IMR-90 (cell line): ENCODE data around the gene AGAP4. TPM values are rescaled to one million over a fixed set of nuclear protein-coding genes. Genes with fewer than 3 reads are reported as not detected.

Experiments used
- ATAC-seq: fragments of 200-7000 bp; cut with Tn5 transposase; 2 replicates; pipeline ENCODE4 v1.9.1; 2020; ENCODE audit warnings: low read depth, mild to moderate bottlenecking, moderate library complexity
- BruUV-seq: library from RNA; stranded (reverse); fragments of 400-500 nt; replicated peaks from 2 replicates; lab custom pipeline; 2021; lab: Mats Ljungman, UMichigan
- CTCF ChIA-PET: fragments of 300-600 bp; formaldehyde crosslinking; extraction: SDS; loops from one replicate; lab custom pipeline; 2021; ENCODE audit warnings: antibody characterized with exemption; lab: Yijun Ruan, JAX
- POLR2A ChIA-PET: fragments of 300-600 bp; sonication (Branson Sonifier 250); formaldehyde crosslinking; loops from one replicate; lab custom pipeline; 2022; ENCODE audit warnings: antibody characterized with exemption; ENCODE audit not compliant: unreplicated experiment; lab: Charles Lee
- DNase-seq: peaks from one replicate; pipeline ENCODE4 v3.0.0; 2013
- H2AFZ ChIP-seq: replicated peaks from 2 replicates; pipeline ENCODE3; 2013; ENCODE audit warnings: low read length, mild to moderate bottlenecking; ENCODE audit not compliant: poor library complexity
- H2AK5ac ChIP-seq: 2 replicates; pipeline ENCODE4 v1.6.1; 2013; ENCODE audit warnings: low read depth, low read length, inconsistent platforms
- H2AK9ac ChIP-seq: replicated peaks from 2 replicates; pipeline ENCODE3; 2013; ENCODE audit warnings: mild to moderate bottlenecking, low read depth, low read length, moderate library complexity; ENCODE audit not compliant: poor library complexity
- H2BK120ac ChIP-seq: 2 replicates; pipeline ENCODE4 v1.6.1; 2013; ENCODE audit warnings: low read depth, low read length, inconsistent platforms
- H2BK15ac ChIP-seq: 3 replicates; pipeline ENCODE4 v1.6.1; 2013; ENCODE audit warnings: low read depth, low read length, inconsistent platforms
- H2BK20ac ChIP-seq: 2 replicates; pipeline ENCODE4 v1.6.1; 2013; ENCODE audit warnings: low read depth, mild to moderate bottlenecking, inconsistent platforms, low read length, moderate library complexity
- H2BK5ac ChIP-seq: 2 replicates; pipeline ENCODE4 v1.6.1; 2013; ENCODE audit warnings: mild to moderate bottlenecking, low read depth, low read length, inconsistent platforms; ENCODE audit not compliant: poor library complexity, severe bottlenecking
- H3K14ac ChIP-seq: replicated peaks from 2 replicates; pipeline ENCODE4 v1.6.1; 2013; ENCODE audit warnings: low read depth, low read length, inconsistent platforms
- H3K18ac ChIP-seq: 2 replicates; pipeline ENCODE4 v1.6.1; 2013; ENCODE audit warnings: low read depth, low read length, control low read depth
- H3K23ac ChIP-seq: 2 replicates; pipeline ENCODE4 v1.6.1; 2013; ENCODE audit warnings: low read depth, low read length, inconsistent platforms
- H3K27ac ChIP-seq: 2 replicates; pipeline ENCODE4 v1.5.1; 2013; ENCODE audit warnings: mild to moderate bottlenecking, control low read depth, low read length; ENCODE audit not compliant: insufficient read depth
- H3K27me3 ChIP-seq: 2 replicates; pipeline ENCODE4 v1.6.1; 2013; ENCODE audit warnings: low read length; ENCODE audit not compliant: control insufficient read depth, insufficient read depth
- H3K36me3 ChIP-seq: 2 replicates; pipeline ENCODE4 v1.6.1; 2013; ENCODE audit warnings: low read length, mixed read lengths; ENCODE audit not compliant: control insufficient read depth, insufficient read depth
- H3K4ac ChIP-seq: 2 replicates; pipeline ENCODE4 v1.6.1; 2013; ENCODE audit warnings: low read depth, low read length, inconsistent platforms
- H3K4me1 ChIP-seq: 2 replicates; pipeline ENCODE4 v1.6.1; 2013; ENCODE audit warnings: low read length, mixed read lengths; ENCODE audit not compliant: control insufficient read depth, insufficient read depth
- H3K4me2 ChIP-seq: 2 replicates; pipeline ENCODE4 v1.6.1; 2013; ENCODE audit warnings: low read depth, mild to moderate bottlenecking, control low read depth, low read length, moderate library complexity
- H3K4me3 ChIP-seq: 2 replicates; pipeline ENCODE4 v1.5.1; 2013; ENCODE audit warnings: low read depth, mild to moderate bottlenecking, control low read depth, low read length, moderate library complexity; ENCODE audit not compliant: insufficient read depth
- H3K56ac ChIP-seq: 2 replicates; pipeline ENCODE4 v1.6.1; 2013; ENCODE audit warnings: low read length, inconsistent platforms; ENCODE audit not compliant: insufficient read depth; ENCODE audit errors: extremely low read depth
- H3K79me1 ChIP-seq, 2 experiments: 2 replicates each; pipeline ENCODE4 v1.6.1; 2013; ENCODE audit warnings: low read length in 2 of 2, inconsistent platforms in 1 of 2, low read depth in 1 of 2
- H3K9ac ChIP-seq: 2 replicates; pipeline ENCODE4 v1.6.1; 2013; ENCODE audit warnings: low read depth, low read length, control low read depth
- H3K9me1 ChIP-seq: 2 replicates; pipeline ENCODE4 v1.6.1; 2013; ENCODE audit warnings: low read length, inconsistent platforms; ENCODE audit not compliant: insufficient read depth
- H3K9me3 ChIP-seq: 2 replicates; pipeline ENCODE4 v1.6.1; 2013; ENCODE audit warnings: low read length; ENCODE audit not compliant: control insufficient read depth, insufficient read depth
- H4K20me1 ChIP-seq: 2 replicates; pipeline ENCODE4 v1.6.1; 2013; ENCODE audit warnings: low read length, inconsistent platforms; ENCODE audit not compliant: insufficient read depth
- H4K5ac ChIP-seq: 2 replicates; pipeline ENCODE4 v1.6.1; 2013; ENCODE audit warnings: mild to moderate bottlenecking, low read depth, low read length, control low read depth
- H4K8ac ChIP-seq, 2 experiments: 2 replicates each; pipeline ENCODE4 v1.6.1; 2013; ENCODE audit warnings: low read depth in 2 of 2, low read length in 2 of 2, control low read depth in 1 of 2, inconsistent platforms in 1 of 2
- H4K91ac ChIP-seq: 2 replicates; pipeline ENCODE4 v1.6.1; 2013; ENCODE audit warnings: low read depth, low read length, inconsistent platforms; ENCODE audit not compliant: insufficient read depth
- CEBPB ChIP-seq: IDR thresholded peaks from 2 replicates; pipeline ENCODE4 v1.6.1; 2012; ENCODE audit warnings: low read depth, low read length, improper control_type of control experiment
- POLR2A ChIP-seq: IDR thresholded peaks from 2 replicates; pipeline ENCODE4 v1.6.1; 2012; ENCODE audit warnings: mild to moderate bottlenecking, low read depth, low read length
- WGBS, 2 experiments: methylation state at CpG; one replicate each; pipeline versions ENCODE4 v1.1.5 to v1.1.7; 2013; ENCODE audit warnings: missing lambda C conversion rate in 2 of 2; ENCODE audit not compliant: insufficient read length in 1 of 2; ENCODE audit errors: extremely low coverage in 2 of 2; 5-methylcytosine and 5-hydroxymethylcytosine counted together
- dilution Hi-C: fragments of 300-500 bp; cut with HindIII; formaldehyde crosslinking; loops from one replicate; pipeline ENCODE4 v1.14.3; 2018; ENCODE audit warnings: low sequenced_read_pairs; ENCODE audit not compliant: unreplicated experiment
- in situ Hi-C: fragments of 300-500 bp; cut with MboI; formaldehyde crosslinking; loops from 3 replicates; pipeline ENCODE4 v1.14.3; 2019; ENCODE audit warnings: low sequenced_read_pairs, inconsistent platforms, mixed read lengths
- intact Hi-C: fragments of 100-400 bp; cut with micrococcal nuclease; formaldehyde crosslinking; loops from 2 replicates; pipeline ENCODE4 v1.10.0; 2022
- polyA plus RNA-seq, 3 experiments: library from polyadenylated mRNA; depleted of rRNA; stranded (reverse); fragments of >200 nt; gene quantifications; 2 replicates each; pipeline ENCODE4 v1.2.3, GENCODE V29; 2012; ENCODE audit warnings: low replicate concordance in 1 of 3
- total RNA-seq: library from RNA; depleted of rRNA; stranded (reverse); fragments of >200 nt; gene quantifications from 2 replicates; pipeline ENCODE4 v1.2.3, GENCODE V29; 2012

The AGAP4 gene
- total and polyA plus RNA-seq, 2 of the 4 experiments (the other 2 are of a cell fraction): 1.8 to 6.7 TPM

DNA sequence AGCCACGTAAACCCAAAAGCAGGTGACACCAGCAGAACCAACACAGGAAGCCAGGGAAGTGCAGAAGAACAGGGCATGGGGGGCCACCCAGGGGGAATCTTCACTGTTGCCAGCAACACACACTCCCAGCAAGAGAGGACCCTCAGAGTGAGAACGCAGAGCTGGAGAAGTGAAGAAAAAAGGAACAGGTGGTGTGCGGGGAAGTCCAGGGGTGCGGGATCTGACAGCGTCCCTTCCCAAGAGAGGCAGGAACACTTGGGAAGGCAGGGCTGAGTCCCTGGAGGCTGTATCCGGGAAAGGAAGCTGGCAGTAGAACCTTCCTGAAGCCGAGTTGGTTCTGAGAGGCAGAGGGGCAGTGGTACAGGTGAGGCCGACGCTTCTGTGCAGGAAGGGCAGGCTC, 27.7 kb downstream of the AGAP4 start:
- H3K36me3 ChIP-seq: no peaks in the 10 kb centered on the region
- BruUV-seq: no TSS peak
- TF ChIP-seq CEBPB (no peak), POLR2A (no peak)
- H2AFZ ChIP-seq: no peak overlapping the region
- H3K4ac ChIP-seq: no peak overlapping the region
- no CpG with 5 or more reads among the region's 9 CpGs for WGBS, 2 experiments
- H3K79me1 ChIP-seq: no peaks in the 10 kb centered on the region
- no peak overlapping the region for H2BK5ac ChIP-seq
- H3K56ac ChIP-seq: no peak overlapping the region
- H3K4me2 ChIP-seq: no peak overlapping the region
- intact Hi-C loops: no loop called here
- H3K4me1 ChIP-seq: no peaks in the 10 kb centered on the region
- H3K9ac ChIP-seq: no peak overlapping the region
- H3K4me3 ChIP-seq: no peak overlapping the region
- no peak overlapping the region for H3K14ac ChIP-seq
- no peak overlapping the region for H4K91ac ChIP-seq
- H3K9me1 ChIP-seq: 0 out of 2 replicates have a peak, but pooled peaks cover 3% of the 10 kb centered on the region
- ChIA-PET CTCF (no interaction called here), POLR2A (no interaction called here)
- no peak overlapping the region for H2AK9ac ChIP-seq
- dilution Hi-C loops: no loop called here
- no peak overlapping the region for H4K8ac ChIP-seq
- H3K27ac ChIP-seq: no peak overlapping the region
- in situ Hi-C loops: no loop called here
- H2AK5ac ChIP-seq: no peak overlapping the region
- no peak overlapping the region for H2BK120ac ChIP-seq
- H2BK20ac ChIP-seq: no peak overlapping the region
- H3K27me3 ChIP-seq: no peaks in the 10 kb centered on the region
- H3K9me3 ChIP-seq: peaks cover 5% of the 10 kb centered on the region; the same call in 1 of the 2 replicates
- ATAC-seq (no peak), DNase-seq (no peak)
- no peak overlapping the region for H3K18ac ChIP-seq
- H4K5ac ChIP-seq: no peak overlapping the region
- H4K20me1 ChIP-seq: no peaks in the 10 kb centered on the region
- no peak overlapping the region for H3K23ac ChIP-seq
- H2BK15ac ChIP-seq: no peak overlapping the region
